Parathyroid adenoma (tissue), 2 donors: ENCODE measurements around the gene OSBPL5.

Experiments used
- H2AFZ ChIP-seq: fragments of 300-600 bp; sonication (generic); one replicate; pipeline ENCODE4 v1.7.0; 2017; ENCODE audit warnings: antibody characterized with exemption, mild to moderate bottlenecking
- H3K27ac ChIP-seq: fragments of 300-600 bp; sonication (generic); one replicate; pipeline ENCODE4 v1.7.0; 2017
- H3K27me3 ChIP-seq: fragments of 300-600 bp; sonication (generic); one replicate; pipeline ENCODE4 v1.7.0; 2017; ENCODE audit warnings: low read length; ENCODE audit not compliant: control insufficient read depth, insufficient read depth
- H3K36me3 ChIP-seq: fragments of 300-600 bp; sonication (generic); one replicate; pipeline ENCODE4 v1.7.0; 2017; ENCODE audit warnings: low read length; ENCODE audit not compliant: control insufficient read depth, insufficient read depth
- H3K4me1 ChIP-seq: fragments of 300-600 bp; sonication (generic); one replicate; pipeline ENCODE4 v1.7.0; 2017; ENCODE audit warnings: control low read depth
- H3K4me2 ChIP-seq: fragments of 300-600 bp; sonication (generic); one replicate; pipeline ENCODE4 v1.7.0; 2017; ENCODE audit warnings: low read length
- H3K4me3 ChIP-seq: fragments of 300-600 bp; sonication (generic); one replicate; pipeline ENCODE4 v1.7.0; 2017; ENCODE audit warnings: low read depth, low read length
- H3K79me2 ChIP-seq: fragments of 300-600 bp; sonication (generic); one replicate; pipeline ENCODE4 v1.7.0; 2017; ENCODE audit warnings: control low read depth
- H3K9ac ChIP-seq: fragments of 300-600 bp; sonication (generic); one replicate; pipeline ENCODE4 v1.7.0; 2017; ENCODE audit warnings: mild to moderate bottlenecking
- H3K9me3 ChIP-seq: fragments of 300-600 bp; sonication (generic); one replicate; pipeline ENCODE4 v1.7.0; 2017; ENCODE audit warnings: low read length; ENCODE audit not compliant: control insufficient read depth
- TF ChIP-seq, protein P1 (sequence below): fragments of 300-600 bp; sonication (generic); IDR thresholded peaks from one replicate; pipeline ENCODE4 v1.7.0; 2017; ENCODE audit warnings: antibody characterized with exemption, mild to moderate bottlenecking
- donor health status: primary hyperparathyroidism.

OSBPL5 gene

DNA sequence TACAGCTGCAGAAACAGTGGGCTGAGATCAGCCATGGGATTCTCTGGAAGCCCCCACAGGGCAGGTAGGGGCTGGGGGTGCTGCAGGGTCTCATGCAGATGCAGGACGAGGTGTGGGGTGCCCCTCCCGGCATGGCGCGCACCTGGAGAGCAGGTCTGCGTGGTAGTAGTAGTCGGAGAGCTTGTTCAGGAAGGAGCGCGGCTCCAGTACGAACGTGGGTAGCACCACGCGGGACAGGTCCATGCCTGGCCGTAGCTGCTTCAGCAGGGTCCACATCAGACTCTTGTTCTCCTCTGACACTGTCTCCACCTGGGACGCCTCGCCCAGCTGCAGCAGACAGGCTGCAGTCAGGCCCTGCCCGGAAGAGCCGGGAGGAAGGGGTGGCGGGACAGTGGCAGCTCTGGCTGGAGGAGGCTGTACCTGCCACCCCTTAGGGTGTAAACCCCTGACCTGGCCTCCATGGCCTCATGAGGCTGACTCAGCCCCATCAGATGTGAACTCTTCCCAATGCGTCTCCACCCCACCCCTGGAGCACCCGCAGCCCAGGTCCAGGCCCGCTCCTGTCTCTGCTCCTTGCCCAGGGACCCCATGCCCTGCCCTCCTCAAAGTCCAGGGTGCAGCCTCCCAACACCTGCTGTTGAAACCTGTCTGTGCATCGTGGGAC is 60.9 kb downstream of the OSBPL5 start:
- Histone ChIP-seq H3K4me2 (no peak overlapping the region), H3K9ac (no peak overlapping the region), H3K4me3 (no peak overlapping the region), H3K27ac (no peak overlapping the region), H3K79me2 (no peaks in the 10 kb centered on the region), H2AFZ (no peak overlapping the region), H3K4me1 (no peaks in the 10 kb centered on the region), H3K27me3 (no peaks in the 10 kb centered on the region), H3K36me3 (no peaks in the 10 kb centered on the region), H3K9me3 (no peaks in the 10 kb centered on the region)
- TF ChIP-seq, protein P1, sequence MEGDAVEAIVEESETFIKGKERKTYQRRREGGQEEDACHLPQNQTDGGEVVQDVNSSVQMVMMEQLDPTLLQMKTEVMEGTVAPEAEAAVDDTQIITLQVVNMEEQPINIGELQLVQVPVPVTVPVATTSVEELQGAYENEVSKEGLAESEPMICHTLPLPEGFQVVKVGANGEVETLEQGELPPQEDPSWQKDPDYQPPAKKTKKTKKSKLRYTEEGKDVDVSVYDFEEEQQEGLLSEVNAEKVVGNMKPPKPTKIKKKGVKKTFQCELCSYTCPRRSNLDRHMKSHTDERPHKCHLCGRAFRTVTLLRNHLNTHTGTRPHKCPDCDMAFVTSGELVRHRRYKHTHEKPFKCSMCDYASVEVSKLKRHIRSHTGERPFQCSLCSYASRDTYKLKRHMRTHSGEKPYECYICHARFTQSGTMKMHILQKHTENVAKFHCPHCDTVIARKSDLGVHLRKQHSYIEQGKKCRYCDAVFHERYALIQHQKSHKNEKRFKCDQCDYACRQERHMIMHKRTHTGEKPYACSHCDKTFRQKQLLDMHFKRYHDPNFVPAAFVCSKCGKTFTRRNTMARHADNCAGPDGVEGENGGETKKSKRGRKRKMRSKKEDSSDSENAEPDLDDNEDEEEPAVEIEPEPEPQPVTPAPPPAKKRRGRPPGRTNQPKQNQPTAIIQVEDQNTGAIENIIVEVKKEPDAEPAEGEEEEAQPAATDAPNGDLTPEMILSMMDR = no peak

DNA sequence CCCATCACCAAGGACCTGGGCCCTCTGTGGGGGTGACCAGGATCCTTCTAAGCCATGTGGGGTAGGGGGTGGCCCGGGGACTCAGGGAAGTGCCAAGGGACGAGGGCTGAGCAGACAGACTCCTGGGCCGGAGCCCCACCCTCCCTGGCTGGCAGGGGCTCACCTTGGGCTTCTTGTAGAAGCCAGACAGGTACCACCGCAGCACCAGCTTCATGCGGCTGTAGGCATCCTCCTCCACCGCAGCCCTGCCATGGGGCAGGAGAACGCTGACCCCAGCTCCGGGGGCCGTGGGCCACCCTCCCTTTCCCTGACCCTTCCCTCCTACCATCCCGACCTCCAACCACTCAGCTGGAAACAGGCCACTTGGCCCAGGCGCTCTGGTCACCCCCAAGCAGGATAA is 62.0 kb downstream of the OSBPL5 start:
- Histone ChIP-seq H3K79me2 (no peaks in the 10 kb centered on the region), H3K27ac (no peak overlapping the region), H3K9me3 (no peaks in the 10 kb centered on the region), H3K4me2 (no peak overlapping the region), H3K4me1 (no peaks in the 10 kb centered on the region), H3K36me3 (no peaks in the 10 kb centered on the region), H3K27me3 (no peaks in the 10 kb centered on the region), H2AFZ (no peak overlapping the region), H3K4me3 (no peak overlapping the region), H3K9ac (no peak overlapping the region)
- TF ChIP-seq, protein P1 = no peak

DNA sequence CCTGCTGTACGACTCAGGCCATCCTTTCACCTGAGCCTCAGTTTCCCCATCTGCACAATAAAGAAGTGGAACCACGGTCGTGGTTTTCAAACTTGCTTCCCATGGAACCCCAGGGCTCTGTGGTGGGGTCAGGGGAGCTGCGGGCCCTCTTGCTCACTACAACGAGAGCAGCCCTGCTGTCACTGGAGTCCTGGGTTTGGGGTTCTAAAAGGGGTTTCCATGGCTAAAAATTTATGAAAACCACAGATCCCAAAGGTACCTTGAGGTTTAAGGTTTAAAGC is 62.5 kb downstream of the OSBPL5 start:
- TF ChIP-seq, protein P1 = no peak
- no peak overlapping the region for H3K4me2 ChIP-seq

DNA sequence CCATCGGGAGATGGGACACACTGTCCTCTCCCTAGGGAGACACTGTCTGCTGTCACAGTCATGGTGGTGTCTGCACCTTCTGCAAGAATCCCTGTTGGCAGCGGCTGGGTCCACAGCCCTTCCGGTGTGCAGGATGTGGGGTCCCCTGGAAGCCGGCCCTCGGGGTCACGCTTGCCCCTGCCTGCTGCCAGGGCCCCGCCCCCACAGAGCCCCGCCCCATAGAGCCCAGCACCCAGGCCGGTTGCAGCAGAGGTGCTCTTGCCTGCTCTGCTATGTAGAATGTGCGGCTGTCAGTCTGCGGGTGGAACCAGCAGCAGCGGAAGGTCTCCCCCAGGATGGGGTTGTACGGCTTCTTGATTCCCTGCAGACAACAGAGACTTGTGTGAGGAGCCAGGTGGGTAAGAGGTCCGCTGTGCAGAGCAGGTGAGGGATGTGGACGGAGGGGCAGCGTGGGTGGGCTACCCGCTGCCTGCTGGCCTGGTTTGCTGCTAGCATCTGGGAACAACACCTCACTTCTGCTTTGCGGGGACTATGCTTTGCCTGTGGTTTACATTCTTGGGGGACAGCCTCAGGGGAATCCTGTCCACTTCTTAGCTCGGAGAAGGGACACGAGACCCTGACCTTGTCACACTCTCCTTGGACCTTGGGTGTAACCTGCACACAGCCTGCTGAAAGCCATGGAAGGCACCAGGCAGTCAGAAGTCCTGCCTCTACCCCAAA is 63.0 kb downstream of the OSBPL5 start:
- H3K27ac ChIP-seq = no peak overlapping the region
- TF ChIP-seq, protein P1 = no peak
- no peaks in the 10 kb centered on the region for H3K9me3 ChIP-seq
- H3K9ac ChIP-seq = no peak overlapping the region
- no peak overlapping the region for H3K4me2 ChIP-seq
- no peaks in the 10 kb centered on the region for H3K79me2 ChIP-seq
- no peak overlapping the region for H2AFZ ChIP-seq
- no peaks in the 10 kb centered on the region for H3K4me1 ChIP-seq
- no peaks in the 10 kb centered on the region for H3K27me3 ChIP-seq
- no peak overlapping the region for H3K4me3 ChIP-seq
- no peaks in the 10 kb centered on the region for H3K36me3 ChIP-seq

More for the DNA sequence above, 62.5 kb downstream of the OSBPL5 start:
- Histone ChIP-seq H3K9me3 (no peaks in the 10 kb centered on the region), H3K9ac (no peak overlapping the region), H3K36me3 (no peaks in the 10 kb centered on the region), H3K79me2 (no peaks in the 10 kb centered on the region), H3K27me3 (no peaks in the 10 kb centered on the region), H2AFZ (no peak overlapping the region), H3K4me1 (no peaks in the 10 kb centered on the region), H3K27ac (no peak overlapping the region), H3K4me3 (no peak overlapping the region)

DNA sequence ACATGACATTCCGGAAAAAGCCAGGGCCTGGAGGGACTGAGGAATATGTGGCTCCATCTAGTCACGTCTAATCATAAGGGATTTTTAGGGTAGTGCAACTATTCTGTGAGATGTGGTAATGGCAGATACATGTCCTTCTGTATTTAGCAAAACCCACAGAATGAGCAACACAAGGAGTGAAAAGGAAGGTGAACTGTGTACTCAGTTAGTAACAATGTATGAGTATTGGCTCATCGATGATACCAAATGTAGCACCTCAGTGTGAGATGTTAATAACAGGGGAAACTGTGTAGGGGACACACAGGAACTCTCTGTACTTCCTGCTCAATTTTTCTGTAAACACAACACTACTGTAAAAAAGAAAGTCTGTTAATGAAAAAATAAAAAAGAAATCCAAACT is 65.9 kb downstream of the OSBPL5 start:
- Histone ChIP-seq H3K4me1 (no peaks in the 10 kb centered on the region), H3K79me2 (no peaks in the 10 kb centered on the region), H2AFZ (no peak overlapping the region), H3K27ac (no peak overlapping the region), H3K4me2 (no peak overlapping the region), H3K4me3 (no peak overlapping the region), H3K9ac (no peak overlapping the region), H3K36me3 (no peaks in the 10 kb centered on the region), H3K9me3 (no peaks in the 10 kb centered on the region), H3K27me3 (no peaks in the 10 kb centered on the region)
- TF ChIP-seq, protein P1 = no peak
